Measurements from ENCODE around the gene PCBP3.

- no peak for TF ChIP-seq EZH2 (IDR thresholded peaks at IDR 0.05; ENCODE audit: low read depth)
- TF ChIP-seq, protein P1, sequence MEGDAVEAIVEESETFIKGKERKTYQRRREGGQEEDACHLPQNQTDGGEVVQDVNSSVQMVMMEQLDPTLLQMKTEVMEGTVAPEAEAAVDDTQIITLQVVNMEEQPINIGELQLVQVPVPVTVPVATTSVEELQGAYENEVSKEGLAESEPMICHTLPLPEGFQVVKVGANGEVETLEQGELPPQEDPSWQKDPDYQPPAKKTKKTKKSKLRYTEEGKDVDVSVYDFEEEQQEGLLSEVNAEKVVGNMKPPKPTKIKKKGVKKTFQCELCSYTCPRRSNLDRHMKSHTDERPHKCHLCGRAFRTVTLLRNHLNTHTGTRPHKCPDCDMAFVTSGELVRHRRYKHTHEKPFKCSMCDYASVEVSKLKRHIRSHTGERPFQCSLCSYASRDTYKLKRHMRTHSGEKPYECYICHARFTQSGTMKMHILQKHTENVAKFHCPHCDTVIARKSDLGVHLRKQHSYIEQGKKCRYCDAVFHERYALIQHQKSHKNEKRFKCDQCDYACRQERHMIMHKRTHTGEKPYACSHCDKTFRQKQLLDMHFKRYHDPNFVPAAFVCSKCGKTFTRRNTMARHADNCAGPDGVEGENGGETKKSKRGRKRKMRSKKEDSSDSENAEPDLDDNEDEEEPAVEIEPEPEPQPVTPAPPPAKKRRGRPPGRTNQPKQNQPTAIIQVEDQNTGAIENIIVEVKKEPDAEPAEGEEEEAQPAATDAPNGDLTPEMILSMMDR (conservative IDR thresholded peaks at IDR 0.05), result no peak
Measured at GRCh38 chr21:45931397-45931969, 288.0 kb downstream of the PCBP3 start.
